ENCODE data around the gene GSTO1. TPM values are rescaled to one million over a fixed set of nuclear protein-coding genes. Genes with fewer than 3 reads are reported as not detected.
A peak's percentile ranks its signal among the peaks of the same experiment; 100 is the strongest.

Gene GSTO1
- total and polyA plus RNA-seq, 2 of the 13 experiments (the other 11 are each of a cell fraction or from before 2014, with no cell fraction given) = 228 to 300 TPM

- TF ChIP-seq ZNF597 (CRISPR knock-in tag; IDR thresholded peaks at IDR 0.05) (no peak), ZNF329 (CRISPR knock-in tag; IDR thresholded peaks at IDR 0.05; ENCODE audit: low read depth) (no peak), THYN1 (CRISPR knock-in tag; IDR thresholded peaks at IDR 0.05; ENCODE audit: borderline replicate concordance, low read depth) (no peak), ZNF557 (CRISPR knock-in tag; IDR thresholded peaks at IDR 0.05) (no peak), RBFOX2 (IDR thresholded peaks at IDR 0.05; ENCODE audit: low read depth, low read length) (no peak), ZBTB38 (CRISPR knock-in tag; IDR thresholded peaks at IDR 0.05) (peak; percentile 32; the same call in 1 of the 2 replicates), THAP9 (CRISPR knock-in tag; IDR thresholded peaks at IDR 0.05; ENCODE audit: borderline replicate concordance) (peak; percentile 59; the same call in 1 of the 2 replicates), ZKSCAN5 (CRISPR knock-in tag; IDR thresholded peaks at IDR 0.05) (no peak), ZNF775 (CRISPR knock-in tag; IDR thresholded peaks at IDR 0.05; ENCODE audit: borderline replicate concordance) (no peak), ZFY (CRISPR knock-in tag; IDR thresholded peaks at IDR 0.05) (no peak)
- TF ChIP-seq, protein P1, sequence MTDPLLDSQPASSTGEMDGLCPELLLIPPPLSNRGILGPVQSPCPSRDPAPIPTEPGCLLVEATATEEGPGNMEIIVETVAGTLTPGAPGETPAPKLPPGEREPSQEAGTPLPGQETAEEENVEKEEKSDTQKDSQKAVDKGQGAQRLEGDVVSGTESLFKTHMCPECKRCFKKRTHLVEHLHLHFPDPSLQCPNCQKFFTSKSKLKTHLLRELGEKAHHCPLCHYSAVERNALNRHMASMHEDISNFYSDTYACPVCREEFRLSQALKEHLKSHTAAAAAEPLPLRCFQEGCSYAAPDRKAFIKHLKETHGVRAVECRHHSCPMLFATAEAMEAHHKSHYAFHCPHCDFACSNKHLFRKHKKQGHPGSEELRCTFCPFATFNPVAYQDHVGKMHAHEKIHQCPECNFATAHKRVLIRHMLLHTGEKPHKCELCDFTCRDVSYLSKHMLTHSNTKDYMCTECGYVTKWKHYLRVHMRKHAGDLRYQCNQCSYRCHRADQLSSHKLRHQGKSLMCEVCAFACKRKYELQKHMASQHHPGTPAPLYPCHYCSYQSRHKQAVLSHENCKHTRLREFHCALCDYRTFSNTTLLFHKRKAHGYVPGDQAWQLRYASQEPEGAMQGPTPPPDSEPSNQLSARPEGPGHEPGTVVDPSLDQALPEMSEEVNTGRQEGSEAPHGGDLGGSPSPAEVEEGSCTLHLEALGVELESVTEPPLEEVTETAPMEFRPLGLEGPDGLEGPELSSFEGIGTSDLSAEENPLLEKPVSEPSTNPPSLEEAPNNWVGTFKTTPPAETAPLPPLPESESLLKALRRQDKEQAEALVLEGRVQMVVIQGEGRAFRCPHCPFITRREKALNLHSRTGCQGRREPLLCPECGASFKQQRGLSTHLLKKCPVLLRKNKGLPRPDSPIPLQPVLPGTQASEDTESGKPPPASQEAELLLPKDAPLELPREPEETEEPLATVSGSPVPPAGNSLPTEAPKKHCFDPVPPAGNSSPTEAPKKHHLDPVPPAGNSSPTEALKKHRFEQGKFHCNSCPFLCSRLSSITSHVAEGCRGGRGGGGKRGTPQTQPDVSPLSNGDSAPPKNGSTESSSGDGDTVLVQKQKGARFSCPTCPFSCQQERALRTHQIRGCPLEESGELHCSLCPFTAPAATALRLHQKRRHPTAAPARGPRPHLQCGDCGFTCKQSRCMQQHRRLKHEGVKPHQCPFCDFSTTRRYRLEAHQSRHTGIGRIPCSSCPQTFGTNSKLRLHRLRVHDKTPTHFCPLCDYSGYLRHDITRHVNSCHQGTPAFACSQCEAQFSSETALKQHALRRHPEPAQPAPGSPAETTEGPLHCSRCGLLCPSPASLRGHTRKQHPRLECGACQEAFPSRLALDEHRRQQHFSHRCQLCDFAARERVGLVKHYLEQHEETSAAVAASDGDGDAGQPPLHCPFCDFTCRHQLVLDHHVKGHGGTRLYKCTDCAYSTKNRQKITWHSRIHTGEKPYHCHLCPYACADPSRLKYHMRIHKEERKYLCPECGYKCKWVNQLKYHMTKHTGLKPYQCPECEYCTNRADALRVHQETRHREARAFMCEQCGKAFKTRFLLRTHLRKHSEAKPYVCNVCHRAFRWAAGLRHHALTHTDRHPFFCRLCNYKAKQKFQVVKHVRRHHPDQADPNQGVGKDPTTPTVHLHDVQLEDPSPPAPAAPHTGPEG (CRISPR knock-in tag; IDR thresholded peaks at IDR 0.05) = no peak
- TF ChIP-seq, protein P2, sequence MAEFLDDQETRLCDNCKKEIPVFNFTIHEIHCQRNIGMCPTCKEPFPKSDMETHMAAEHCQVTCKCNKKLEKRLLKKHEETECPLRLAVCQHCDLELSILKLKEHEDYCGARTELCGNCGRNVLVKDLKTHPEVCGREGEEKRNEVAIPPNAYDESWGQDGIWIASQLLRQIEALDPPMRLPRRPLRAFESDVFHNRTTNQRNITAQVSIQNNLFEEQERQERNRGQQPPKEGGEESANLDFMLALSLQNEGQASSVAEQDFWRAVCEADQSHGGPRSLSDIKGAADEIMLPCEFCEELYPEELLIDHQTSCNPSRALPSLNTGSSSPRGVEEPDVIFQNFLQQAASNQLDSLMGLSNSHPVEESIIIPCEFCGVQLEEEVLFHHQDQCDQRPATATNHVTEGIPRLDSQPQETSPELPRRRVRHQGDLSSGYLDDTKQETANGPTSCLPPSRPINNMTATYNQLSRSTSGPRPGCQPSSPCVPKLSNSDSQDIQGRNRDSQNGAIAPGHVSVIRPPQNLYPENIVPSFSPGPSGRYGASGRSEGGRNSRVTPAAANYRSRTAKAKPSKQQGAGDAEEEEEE (CRISPR knock-in tag; IDR thresholded peaks at IDR 0.05; ENCODE audit: borderline replicate concordance) = no peak
- TF ChIP-seq, protein P3, sequence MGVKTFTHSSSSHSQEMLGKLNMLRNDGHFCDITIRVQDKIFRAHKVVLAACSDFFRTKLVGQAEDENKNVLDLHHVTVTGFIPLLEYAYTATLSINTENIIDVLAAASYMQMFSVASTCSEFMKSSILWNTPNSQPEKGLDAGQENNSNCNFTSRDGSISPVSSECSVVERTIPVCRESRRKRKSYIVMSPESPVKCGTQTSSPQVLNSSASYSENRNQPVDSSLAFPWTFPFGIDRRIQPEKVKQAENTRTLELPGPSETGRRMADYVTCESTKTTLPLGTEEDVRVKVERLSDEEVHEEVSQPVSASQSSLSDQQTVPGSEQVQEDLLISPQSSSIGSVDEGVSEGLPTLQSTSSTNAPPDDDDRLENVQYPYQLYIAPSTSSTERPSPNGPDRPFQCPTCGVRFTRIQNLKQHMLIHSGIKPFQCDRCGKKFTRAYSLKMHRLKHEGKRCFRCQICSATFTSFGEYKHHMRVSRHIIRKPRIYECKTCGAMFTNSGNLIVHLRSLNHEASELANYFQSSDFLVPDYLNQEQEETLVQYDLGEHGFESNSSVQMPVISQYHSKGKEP (CRISPR knock-in tag; IDR thresholded peaks at IDR 0.05) = no peak
Measured at GRCh38 chr10:104274762-104275721, 20.4 kb downstream of the GSTO1 start (continued).

Data from HepG2 (cell line).